ENCODE data around the gene MAP2K2. TPM values are rescaled to one million over a fixed set of nuclear protein-coding genes. Genes with fewer than 3 reads are reported as not detected.

Gene MAP2K2
- polyA plus RNA-seq, 4 donors: 102 to 139 (median 104) TPM

GRCh38 chr19:4100647-4101495 lies 23.1 kb downstream of the MAP2K2 start:
- DNase-seq (ENCODE audit: low read depth in 4 of 4, low spot score in 3 of 4): no peak

GRCh38 chr19:4099041-4099764 lies 24.7 kb downstream of the MAP2K2 start:
- DNase-seq (ENCODE audit: low read depth in 4 of 4, low spot score in 3 of 4): no peak

GRCh38 chr19:4098493-4098892 lies 25.4 kb downstream of the MAP2K2 start:
- no peak for DNase-seq (ENCODE audit: low read depth in 4 of 4, low spot score in 3 of 4)

GRCh38 chr19:4097501-4097900 lies 26.4 kb downstream of the MAP2K2 start:
- DNase-seq (ENCODE audit: low read depth in 4 of 4, low spot score in 3 of 4): no peak

- no peak for DNase-seq (ENCODE audit: low read depth in 4 of 4, low spot score in 3 of 4)
These were observed 27.7 kb downstream of the MAP2K2 start for GRCh38 chr19:4096049-4096892.

- DNase-seq (ENCODE audit: low read depth in 4 of 4, low spot score in 3 of 4): no peak
These were observed 28.5 kb downstream of the MAP2K2 start for GRCh38 chr19:4095488-4095844.

GRCh38 chr19:4094761-4095487 lies 29.0 kb downstream of the MAP2K2 start:
- no peak for DNase-seq (ENCODE audit: low read depth in 4 of 4, low spot score in 3 of 4)

GRCh38 chr19:4094291-4094690 lies 29.6 kb downstream of the MAP2K2 start:
- DNase-seq (ENCODE audit: low read depth in 4 of 4, low spot score in 3 of 4): no peak

- no peak for DNase-seq (ENCODE audit: low read depth in 4 of 4, low spot score in 3 of 4)
These were observed 30.2 kb downstream of the MAP2K2 start for GRCh38 chr19:4093643-4094175.

- no peak for DNase-seq (ENCODE audit: low read depth in 4 of 4, low spot score in 3 of 4)
These were observed 33.3 kb downstream of the MAP2K2 start for GRCh38 chr19:4090356-4091220.

GRCh38 chr19:4089946-4090345 lies 34.0 kb downstream of the MAP2K2 start:
- no peak for DNase-seq (ENCODE audit: low read depth in 4 of 4, low spot score in 3 of 4)

- no peak for DNase-seq (ENCODE audit: low read depth in 4 of 4, low spot score in 3 of 4)
These were observed 34.5 kb downstream of the MAP2K2 start for GRCh38 chr19:4089400-4089908.

GRCh38 chr19:4088975-4089374 lies 34.9 kb downstream of the MAP2K2 start:
- DNase-seq (ENCODE audit: low read depth in 4 of 4, low spot score in 3 of 4): no peak

- no peak for DNase-seq (ENCODE audit: low read depth in 4 of 4, low spot score in 3 of 4)
These were observed 35.9 kb downstream of the MAP2K2 start for GRCh38 chr19:4087787-4088679.

- DNase-seq (ENCODE audit: low read depth in 4 of 4, low spot score in 3 of 4): no peak
These were observed 37.5 kb downstream of the MAP2K2 start for GRCh38 chr19:4086411-4086867.

GRCh38 chr19:4084547-4084877 lies 39.4 kb downstream of the MAP2K2 start:
- no peak for DNase-seq (ENCODE audit: low read depth in 4 of 4, low spot score in 3 of 4)

- peak in 1 of 4 donors; percentile 67 for DNase-seq (ENCODE audit: low read depth in 4 of 4, low spot score in 3 of 4)
These were observed 40.0 kb downstream of the MAP2K2 start for GRCh38 chr19:4083677-4084546.

Data from right renal pelvis (tissue), 4 donors.